ENCODE measurements around the gene GPBAR1.

The GPBAR1 gene

DNA sequence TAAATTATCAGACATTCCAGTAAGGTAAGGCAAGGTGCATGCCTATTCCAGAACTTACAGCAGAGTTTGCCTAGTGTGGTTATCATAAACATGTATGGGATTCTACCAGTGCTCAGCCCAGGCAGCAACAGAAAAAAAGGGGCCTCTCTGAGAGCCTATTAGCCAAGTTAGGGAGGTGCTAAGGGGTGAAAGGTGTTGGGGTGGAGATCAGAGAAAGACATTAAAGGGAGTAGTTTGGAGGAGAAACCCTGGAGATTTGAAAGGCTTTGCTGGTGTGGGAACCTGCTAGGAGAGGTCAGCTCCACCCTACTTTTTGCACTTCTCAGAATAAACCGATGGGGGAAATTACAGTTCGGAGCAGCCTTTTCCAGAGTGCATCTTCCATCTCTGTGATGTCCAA, 40.9 kb upstream of the GPBAR1 start:
- TF ChIP-seq, protein P1, sequence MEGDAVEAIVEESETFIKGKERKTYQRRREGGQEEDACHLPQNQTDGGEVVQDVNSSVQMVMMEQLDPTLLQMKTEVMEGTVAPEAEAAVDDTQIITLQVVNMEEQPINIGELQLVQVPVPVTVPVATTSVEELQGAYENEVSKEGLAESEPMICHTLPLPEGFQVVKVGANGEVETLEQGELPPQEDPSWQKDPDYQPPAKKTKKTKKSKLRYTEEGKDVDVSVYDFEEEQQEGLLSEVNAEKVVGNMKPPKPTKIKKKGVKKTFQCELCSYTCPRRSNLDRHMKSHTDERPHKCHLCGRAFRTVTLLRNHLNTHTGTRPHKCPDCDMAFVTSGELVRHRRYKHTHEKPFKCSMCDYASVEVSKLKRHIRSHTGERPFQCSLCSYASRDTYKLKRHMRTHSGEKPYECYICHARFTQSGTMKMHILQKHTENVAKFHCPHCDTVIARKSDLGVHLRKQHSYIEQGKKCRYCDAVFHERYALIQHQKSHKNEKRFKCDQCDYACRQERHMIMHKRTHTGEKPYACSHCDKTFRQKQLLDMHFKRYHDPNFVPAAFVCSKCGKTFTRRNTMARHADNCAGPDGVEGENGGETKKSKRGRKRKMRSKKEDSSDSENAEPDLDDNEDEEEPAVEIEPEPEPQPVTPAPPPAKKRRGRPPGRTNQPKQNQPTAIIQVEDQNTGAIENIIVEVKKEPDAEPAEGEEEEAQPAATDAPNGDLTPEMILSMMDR (conservative IDR thresholded peaks at IDR 0.05; ENCODE audit: low read length) = no peak
- no peak for DNase-seq (ENCODE audit: low read depth)
- peak overlapping the region; percentile 7 for H3K4me3 ChIP-seq (ENCODE audit: low read length)

DNA sequence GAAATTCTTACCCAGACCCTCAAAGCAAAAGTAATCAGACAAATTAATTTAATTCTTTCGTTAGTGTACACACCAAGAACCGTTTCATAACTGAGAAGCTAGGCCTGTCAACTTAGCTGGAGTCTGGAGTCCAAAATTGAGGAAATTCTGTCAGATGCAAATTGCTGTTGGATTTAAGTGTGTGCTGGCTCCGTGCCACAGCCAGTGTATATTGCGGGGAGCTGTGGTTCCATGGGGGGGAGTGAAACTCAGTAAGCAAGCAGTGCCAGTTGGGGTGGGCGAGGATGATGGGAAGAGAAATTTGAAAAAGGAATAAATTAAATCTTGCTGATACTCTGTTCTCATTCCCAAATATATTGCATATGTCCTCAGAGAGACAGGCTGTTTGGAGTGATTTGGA, 39.8 kb upstream of the GPBAR1 start:
- no peak overlapping the region; the same call in 1 of the 2 replicates for H3K4me3 ChIP-seq (ENCODE audit: low read length)
- no peak for DNase-seq (ENCODE audit: low read depth)
- TF ChIP-seq, protein P1 (conservative IDR thresholded peaks at IDR 0.05; ENCODE audit: low read length) = no peak

GRCh38 chr2:218223046-218223445, 37.8 kb upstream of the GPBAR1 start:
- DNase-seq (ENCODE audit: low read depth) = no peak
- no peak overlapping the region for H3K4me3 ChIP-seq (ENCODE audit: low read length)
- TF ChIP-seq, protein P1 (conservative IDR thresholded peaks at IDR 0.05; ENCODE audit: low read length) = no peak

DNA sequence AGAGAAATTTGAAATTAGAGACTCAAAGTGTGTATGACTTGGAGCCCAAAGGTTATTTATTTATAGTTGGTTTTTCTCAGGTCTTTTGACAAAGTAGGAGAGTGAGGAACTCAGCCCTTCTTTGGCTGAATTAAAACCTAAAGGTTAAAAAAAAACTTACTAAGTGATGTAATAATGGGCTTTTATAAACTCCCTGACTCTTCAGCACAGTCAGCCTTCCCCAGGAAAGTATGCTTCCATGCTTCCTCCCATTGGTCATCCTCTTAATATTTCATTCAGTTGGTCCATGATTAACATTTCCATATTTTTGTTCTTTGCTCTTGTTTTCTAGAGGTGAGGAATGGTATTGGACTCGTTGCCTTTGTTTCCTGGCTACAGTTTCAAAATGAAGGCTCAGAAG, 36.6 kb upstream of the GPBAR1 start:
- TF ChIP-seq, protein P1 (conservative IDR thresholded peaks at IDR 0.05; ENCODE audit: low read length) = no peak
- DNase-seq (ENCODE audit: low read depth) = no peak
- H3K4me3 ChIP-seq (ENCODE audit: low read length) = no peak overlapping the region

- DNase-seq (ENCODE audit: low read depth) = no peak
- H3K4me3 ChIP-seq (ENCODE audit: low read length) = no peak overlapping the region
- TF ChIP-seq, protein P1 (conservative IDR thresholded peaks at IDR 0.05; ENCODE audit: low read length) = no peak
Measured at GRCh38 chr2:218226903-218227302, 33.9 kb upstream of the GPBAR1 start.

- H3K4me3 ChIP-seq (ENCODE audit: low read length) = no peak overlapping the region
- TF ChIP-seq, protein P1 (conservative IDR thresholded peaks at IDR 0.05; ENCODE audit: low read length) = no peak
- no peak for DNase-seq (ENCODE audit: low read depth)
Measured at GRCh38 chr2:218228366-218229090, 32.3 kb upstream of the GPBAR1 start.

- no peak overlapping the region for H3K4me3 ChIP-seq (ENCODE audit: low read length)
- peak; percentile 85 for DNase-seq (ENCODE audit: low read depth)
- TF ChIP-seq, protein P1 (conservative IDR thresholded peaks at IDR 0.05; ENCODE audit: low read length) = no peak
Measured at GRCh38 chr2:218229239-218229638, 31.6 kb upstream of the GPBAR1 start.

Measured in AG10803 (cell line).